ENCODE results near the gene SLC7A1.

SLC7A1 gene

DNA sequence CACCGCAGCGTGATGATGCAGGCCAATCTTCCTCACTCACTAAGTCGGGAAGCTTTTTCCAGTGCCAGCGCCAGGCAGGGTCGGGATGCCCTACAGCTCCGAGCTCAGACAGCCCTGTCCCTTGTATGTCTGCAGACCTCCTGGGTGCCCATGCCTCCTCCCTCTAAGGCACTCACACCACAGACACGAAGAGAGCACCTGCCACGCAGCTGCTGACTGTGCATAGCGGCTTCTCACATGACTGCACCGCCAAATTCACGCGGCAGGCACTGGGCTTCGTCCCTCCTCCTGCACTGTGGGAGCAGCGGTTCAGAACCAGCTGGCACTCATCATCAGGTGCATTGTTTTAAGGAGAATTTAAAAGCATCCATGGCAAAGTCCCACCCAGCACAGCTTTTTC lies 88.1 kb downstream of the SLC7A1 start:
- peak; percentile 65 for DNase-seq

GRCh38 chr13:29505950-29506349 lies 89.5 kb downstream of the SLC7A1 start:
- DNase-seq: no peak

GRCh38 chr13:29505511-29505910 lies 90.0 kb downstream of the SLC7A1 start:
- no peak for DNase-seq

- no peak for DNase-seq
Measured at GRCh38 chr13:29504691-29505090, 90.8 kb downstream of the SLC7A1 start.

DNA sequence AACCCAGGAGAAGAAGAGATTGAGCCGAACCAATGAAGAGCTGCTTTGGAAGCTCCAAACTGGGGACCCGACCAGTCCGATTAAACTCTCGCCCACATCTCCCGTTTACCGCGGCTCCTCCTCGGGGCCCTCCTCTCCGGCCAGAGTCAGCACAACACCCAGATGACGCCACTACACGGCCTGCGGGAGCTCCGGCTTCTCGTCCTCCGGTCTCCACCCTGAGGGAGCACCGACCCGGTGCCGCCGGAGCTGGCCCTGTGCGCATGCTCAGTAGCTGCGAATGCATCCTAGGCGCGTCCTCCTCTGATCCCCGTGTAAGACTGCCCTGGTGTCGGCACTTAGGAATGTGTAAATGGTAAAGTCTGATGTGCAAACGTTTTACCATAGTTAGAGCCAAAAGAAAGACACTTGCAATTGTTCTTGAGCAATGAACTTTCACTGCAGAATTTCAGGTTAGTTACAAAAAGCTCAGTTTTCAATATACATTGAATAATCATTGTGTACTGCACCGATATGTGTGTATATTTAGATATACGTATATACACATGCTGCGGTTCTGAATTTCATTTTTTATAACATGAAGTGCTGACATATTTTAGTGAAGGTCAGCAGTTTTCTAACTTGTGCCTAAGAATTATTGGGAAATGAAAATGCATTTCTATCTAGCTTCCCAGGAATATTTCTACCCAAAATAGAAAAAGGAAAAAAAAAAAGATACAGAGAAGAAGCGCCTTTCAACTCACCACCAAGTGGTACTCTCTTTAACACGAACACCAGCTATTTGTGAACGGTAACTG lies 92.2 kb downstream of the SLC7A1 start:
- no peak for DNase-seq

DNA sequence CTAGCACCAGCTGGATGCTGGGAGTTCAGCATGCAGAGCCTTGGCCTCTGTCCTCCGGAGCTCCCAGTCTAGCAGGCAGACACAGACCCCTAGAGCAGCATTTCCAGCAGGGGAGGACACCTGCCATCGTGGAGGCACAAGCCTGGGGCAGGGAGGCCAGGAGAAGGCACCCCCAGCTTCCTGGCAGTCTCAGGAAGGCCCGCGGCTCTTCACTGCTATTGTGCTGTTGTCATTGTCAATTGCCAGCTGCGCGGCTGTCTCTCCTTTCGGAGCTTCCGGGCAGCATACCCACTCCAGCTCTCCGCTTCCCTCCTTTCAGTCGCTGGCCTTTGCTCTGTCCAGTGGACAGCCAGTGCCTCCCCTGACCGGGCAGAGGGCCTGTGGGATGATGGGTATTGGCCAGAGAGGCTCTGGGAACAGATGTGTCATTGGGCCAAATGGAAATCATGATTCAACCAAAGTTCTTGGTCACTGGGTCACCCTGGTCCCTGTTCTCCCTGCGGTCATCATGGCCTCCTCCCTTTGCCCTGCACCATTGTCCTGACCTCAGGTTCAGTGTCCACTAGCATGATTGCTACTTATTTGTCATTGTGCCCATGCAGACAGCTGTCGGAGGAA lies 93.0 kb downstream of the SLC7A1 start:
- no peak for DNase-seq

DNA sequence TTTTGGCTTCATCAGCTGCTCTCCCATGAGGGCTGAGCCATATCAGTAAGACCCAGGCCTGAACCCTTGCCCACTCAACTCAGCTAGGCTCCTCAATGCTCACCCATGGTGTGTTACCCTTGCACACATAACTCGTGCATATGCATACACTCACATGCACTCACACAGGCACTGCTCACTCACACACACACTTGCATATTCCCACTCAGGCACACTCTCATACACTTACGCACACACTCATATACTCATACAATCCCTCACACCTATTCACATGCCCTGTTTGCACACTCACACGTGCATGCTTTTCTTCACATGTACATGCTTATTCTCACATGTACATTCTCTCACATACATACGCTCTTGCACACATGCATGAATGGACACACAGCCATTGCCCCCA lies 93.8 kb downstream of the SLC7A1 start:
- no peak for DNase-seq

- DNase-seq: no peak
Measured at GRCh38 chr13:29500386-29500785, 95.1 kb downstream of the SLC7A1 start.

DNA sequence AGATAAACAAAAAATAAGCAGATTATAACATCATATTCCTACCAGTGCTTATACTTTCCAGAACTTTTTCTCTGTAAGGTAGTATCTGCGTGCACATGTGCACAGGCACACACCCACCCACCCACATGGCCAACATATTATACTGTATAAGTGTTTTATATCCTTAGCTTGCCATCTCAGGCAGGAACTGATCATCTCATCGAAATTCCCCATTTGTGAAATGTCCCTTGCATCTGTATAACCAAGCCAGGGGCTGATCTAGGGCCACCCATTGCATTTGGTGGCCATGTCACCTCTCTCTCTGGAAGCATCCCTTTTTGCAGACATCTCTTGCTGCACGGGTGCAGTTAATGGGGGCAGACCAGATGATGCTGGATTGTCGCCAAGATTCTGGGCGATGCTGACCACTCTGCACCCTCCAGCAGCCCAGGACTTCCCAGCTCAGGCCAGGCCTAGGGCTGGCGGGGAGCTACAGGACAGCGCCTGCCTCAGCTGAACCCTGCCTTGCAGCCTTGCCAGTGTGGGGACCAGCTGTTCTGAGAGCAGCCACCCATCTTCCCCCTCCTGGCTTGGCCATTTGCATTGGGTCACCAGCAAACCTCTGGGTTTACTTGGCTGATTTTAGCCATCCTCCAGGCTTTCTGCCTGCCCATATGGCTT lies 95.9 kb downstream of the SLC7A1 start:
- DNase-seq: no peak

DNA sequence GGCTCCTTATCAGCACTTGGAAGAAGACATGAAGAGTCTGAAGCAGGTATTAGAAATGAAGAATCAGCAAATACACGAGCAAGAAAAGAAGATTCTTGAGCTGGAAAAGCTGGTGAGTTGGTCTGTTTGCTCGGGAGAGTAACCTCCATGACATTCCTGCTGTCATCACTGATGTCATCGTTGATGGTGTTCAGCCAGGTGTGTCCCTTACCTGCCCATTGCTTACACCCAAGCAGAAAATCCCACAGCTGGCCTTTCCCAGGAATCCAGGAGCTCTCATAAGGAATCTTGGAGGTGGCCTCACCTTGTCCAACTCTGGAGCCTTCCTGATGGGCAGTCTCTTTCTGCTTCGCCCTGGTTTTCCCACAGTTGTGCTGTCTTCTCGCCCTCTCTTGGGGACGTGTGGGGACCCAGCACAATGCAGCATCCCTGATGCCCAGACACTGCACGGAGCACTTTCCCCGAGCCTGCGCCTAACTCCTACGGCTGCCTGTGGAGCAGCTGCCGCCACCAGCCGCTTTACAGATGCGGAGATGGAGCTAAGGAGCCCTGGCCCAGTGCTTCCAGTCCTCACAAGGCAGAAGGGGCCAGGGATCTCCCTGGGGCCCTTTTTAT lies 97.0 kb downstream of the SLC7A1 start:
- DNase-seq: no peak

- no peak for DNase-seq
Measured at GRCh38 chr13:29497137-29497654, 98.3 kb downstream of the SLC7A1 start.

DNA sequence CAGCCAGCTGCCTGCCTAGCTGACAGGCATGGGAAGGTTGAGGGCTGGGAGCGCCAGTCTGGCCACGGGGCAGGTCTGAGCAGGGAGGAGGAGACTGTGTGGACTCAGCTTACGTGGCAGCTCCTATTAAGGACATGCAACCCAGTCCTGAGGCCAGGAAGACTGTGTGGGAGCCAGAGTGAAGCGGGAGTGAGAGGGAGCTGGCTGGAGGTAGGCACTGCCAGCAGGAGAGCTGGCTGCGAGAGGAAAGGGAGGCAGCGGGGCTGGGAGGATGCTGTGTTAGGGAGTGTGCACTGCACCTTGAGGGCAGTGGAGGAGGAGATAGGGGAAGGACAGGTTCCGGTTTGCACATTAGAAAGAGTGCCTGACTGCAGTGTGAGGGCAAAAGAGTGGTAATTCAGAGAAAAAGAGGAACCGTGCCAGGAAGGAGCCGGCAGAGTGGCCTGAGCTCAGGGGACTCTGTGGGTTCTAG lies 99.2 kb downstream of the SLC7A1 start:
- no peak for DNase-seq

DNA sequence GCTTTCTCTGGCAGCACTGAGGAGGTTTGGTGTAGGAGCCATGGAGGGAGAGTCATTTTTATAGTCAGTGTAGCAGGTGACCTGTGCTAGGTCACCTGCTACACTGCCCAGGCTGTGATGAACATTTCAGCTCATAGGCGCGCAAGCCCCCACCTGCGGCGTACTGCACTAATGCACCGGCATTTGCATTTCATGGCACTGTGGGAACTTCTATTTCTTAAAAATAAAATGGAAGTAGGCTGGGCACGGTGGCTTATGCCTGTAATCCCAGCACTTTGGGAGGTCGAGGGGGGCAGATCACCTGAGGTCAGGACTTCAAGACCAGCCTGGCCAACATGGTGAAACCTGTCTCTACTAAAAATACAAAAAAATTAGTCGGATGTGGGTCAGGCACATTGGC lies 101.0 kb downstream of the SLC7A1 start:
- no peak for DNase-seq

GRCh38 chr13:29493796-29494195 lies 101.7 kb downstream of the SLC7A1 start:
- DNase-seq: no peak

DNA sequence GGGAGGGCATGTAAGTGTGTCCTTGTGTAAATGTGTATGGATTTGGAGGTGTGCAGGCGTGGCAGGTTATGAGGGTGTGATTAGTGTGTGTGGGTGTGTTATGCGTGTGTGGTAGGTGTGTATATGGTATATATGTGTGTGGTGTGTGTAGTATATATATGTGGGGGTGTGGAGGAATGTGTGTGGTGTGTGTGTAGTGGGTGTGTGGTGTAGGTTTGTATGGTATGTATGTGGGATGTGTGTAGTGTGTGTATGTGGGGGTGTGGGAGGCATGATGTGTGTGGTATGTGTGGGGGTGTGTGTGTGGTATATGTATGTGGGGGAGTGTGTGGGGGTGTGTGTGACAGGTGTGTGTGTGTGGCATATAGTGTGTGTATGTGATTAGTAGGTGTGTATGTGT lies 104.2 kb downstream of the SLC7A1 start:
- DNase-seq: no peak

DNA sequence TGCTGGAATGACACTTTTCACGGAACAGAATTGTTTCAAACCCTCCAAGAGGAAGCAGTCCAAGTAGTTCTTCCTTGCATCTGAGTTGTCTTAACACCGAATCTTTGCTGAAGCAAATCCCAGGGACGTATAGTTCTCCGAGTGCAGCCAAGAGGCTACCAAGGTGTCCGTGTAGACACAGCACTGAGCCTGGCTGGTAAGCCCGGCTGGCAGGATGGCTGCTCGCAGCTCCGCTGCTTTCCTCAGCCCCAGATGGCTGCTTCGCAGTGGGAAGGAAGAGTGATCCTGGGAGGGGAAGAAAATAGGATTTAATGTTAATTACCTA lies 105.0 kb downstream of the SLC7A1 start:
- no peak for DNase-seq

DNA sequence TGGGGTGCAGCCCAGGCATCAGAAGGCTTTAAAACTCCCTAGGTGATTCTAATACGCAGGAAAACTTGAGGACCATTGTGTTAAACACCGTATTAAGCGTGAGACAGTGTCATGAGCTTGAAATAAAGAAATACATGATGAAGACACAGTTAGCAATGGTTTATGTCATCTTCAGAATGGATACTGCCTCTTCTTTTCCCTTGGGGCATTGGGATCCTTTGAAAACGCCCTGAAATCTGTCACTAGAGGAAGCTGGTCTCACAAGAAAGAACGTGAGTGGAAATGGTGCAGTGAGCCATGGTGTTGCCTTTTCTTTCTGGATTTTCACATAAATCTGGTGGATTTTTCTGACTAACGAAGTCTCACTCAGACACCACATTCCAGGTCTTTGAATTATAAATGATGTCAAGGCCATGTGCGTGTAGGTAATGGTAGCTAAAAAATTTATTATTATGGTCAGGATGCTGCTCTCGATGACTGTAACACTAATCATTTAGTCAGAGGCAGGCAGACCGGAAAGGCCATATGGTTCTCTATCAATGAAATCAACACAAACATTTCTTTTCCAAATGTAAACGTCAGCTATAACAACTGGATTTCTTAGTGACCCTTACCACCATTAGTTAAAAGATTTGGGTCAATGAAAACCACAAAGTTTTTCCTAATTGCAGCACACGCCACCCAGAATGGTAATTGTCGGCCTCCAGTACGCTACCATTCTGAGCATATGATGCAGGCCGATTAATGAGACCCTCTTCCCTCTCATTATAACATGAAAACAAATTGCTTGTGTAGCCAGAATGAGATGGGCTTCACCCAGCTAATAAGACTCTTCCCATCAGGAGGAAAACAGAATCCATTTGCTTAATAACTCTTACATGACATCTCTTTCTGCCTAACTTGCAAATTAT lies 105.6 kb downstream of the SLC7A1 start:
- DNase-seq: no peak

- DNase-seq: no peak
Measured at GRCh38 chr13:29487466-29488454, 107.7 kb downstream of the SLC7A1 start.

GRCh38 chr13:29486551-29486950 lies 108.9 kb downstream of the SLC7A1 start:
- no peak for DNase-seq

DNA sequence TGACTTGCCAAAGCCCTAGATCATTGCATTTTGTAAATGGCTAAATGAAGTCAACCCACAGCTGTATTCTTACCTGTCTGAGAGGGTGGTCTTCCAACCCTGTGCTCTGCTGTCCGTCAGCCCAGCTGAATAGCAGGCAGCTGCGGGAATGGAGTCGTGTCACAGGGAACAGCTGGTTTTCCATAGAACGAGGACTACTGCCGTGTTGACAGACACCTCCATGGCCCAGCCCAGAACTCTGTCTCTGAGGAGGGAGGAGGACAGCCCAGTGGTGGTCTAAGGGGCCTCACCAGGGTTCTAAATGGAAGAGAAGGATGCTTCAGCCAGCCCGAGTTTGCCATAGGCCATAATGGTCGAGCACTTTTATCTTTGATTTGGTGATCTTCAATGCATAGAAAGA lies 110.7 kb downstream of the SLC7A1 start:
- no peak for DNase-seq

- peak; percentile 43 for DNase-seq
Measured at GRCh38 chr13:29484236-29484635, 111.3 kb downstream of the SLC7A1 start.

Data from NCI-H146 (cell line).